Measurements from ENCODE around the gene CRHBP. TPM values are rescaled to one million over a fixed set of nuclear protein-coding genes. Genes with fewer than 3 reads are reported as not detected.
"Not testable (repeated sequence)": the region's sequence is repeated elsewhere in the genome, so short reads cannot be mapped to it uniquely, and the experiment has no call there.

The CRHBP gene, protein sequence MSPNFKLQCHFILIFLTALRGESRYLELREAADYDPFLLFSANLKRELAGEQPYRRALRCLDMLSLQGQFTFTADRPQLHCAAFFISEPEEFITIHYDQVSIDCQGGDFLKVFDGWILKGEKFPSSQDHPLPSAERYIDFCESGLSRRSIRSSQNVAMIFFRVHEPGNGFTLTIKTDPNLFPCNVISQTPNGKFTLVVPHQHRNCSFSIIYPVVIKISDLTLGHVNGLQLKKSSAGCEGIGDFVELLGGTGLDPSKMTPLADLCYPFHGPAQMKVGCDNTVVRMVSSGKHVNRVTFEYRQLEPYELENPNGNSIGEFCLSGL
- total RNA-seq, result 1 to 10 TPM in 1 of 4 donors, under 1 TPM in 1, not detected in 2; 0.54 to 3.2 TPM
- polyA plus RNA-seq, result 1 to 10 TPM in 1 of 3 donors, under 1 TPM in 2; 0.31 to 1.8 (median 0.92) TPM

DNA sequence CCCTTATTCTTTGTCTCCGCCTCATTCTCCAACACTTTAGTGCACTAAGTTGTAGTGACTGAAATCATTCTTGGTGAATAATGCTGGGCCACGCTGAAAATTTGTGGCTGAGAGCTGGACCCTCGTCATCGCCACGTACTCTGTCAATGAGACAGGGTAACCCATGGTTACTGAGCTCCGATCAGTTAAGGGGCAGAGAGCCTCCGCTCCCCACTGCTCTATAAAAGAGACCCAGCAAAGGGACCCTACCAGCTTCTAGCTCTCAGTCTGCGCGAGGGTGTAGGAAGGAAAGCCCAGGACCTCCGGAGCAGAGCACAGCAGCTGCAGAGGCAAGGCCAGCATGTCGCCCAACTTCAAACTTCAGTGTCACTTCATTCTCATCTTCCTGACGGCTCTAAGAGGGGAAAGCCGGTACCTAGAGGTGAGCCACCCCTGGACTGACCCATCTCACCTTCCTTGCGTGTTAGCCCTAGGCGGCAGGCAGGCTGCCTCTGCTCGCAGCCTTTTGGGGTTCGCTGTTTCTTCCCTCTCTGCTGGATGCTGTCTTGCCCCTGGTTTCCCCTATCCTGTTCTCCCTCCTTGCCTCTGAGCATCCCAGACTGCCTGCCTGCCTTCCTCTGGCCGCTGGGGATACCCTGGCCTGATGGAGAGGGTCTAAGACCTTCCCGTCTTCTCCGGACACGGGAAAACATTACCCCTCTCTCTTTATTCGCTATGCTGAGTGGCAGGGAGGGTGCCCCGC is at the start of gene CRHBP:
TSS of gene CRHBP (plus strand) at position 251 of the 742 bp plus-strand sequence. CDS start at position 341, 90 bp downstream.
- intact Hi-C loops (cut with DNase I), result no loop called here
- no peaks in the 10 kb centered on the region for H3K9me3 ChIP-seq
- peaks cover 0 to 15% (median 6%) of the 10 kb centered on the region in 4 donors for H3K4me1 ChIP-seq
- H3K27ac ChIP-seq, result no peak within 1 kb of the TSS
- no peak for DNase-seq
- no peaks in the 10 kb centered on the region for H3K36me3 ChIP-seq
- WGBS, 2 donors, result 31 to 46% methylated on average over 23 of the region's 23 CpGs
- H3K27me3 ChIP-seq, result peaks cover 12 to 31% (median 17%) of the 10 kb centered on the region in 3 donors
- peak within 1 kb of the TSS in 3 of 4 donors; percentile 20 to 37 (median 37) for H3K4me3 ChIP-seq
- no peak for TF ChIP-seq EP300 (IDR thresholded peaks at IDR 0.05)

DNA sequence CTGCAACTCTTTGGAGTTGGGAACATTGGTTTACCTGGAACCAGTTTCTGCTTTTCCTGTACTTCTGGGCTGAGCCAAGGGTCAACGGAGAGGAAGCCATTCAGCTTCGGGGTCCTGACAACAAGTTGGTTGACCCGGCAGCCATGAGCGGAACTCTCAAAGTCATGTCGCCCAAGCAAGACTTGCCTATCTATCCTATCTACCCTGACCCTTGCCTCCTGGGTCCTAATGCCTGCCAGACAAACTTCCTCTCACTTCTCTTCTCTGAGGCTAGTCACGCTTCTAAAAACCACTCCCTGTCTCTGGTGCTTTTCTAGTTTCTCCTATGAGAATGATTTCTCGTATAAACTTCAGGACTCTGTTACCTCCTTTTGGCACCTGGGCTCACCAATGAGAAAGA is 44.7 kb upstream of the CRHBP start:
- no peaks in the 10 kb centered on the region for H3K27me3 ChIP-seq
- no peak for DNase-seq
- no peaks in the 10 kb centered on the region for H3K36me3 ChIP-seq
- H3K9me3 ChIP-seq, result no peaks in the 10 kb centered on the region
- H3K4me1 ChIP-seq, result no peaks in the 10 kb centered on the region
- TF ChIP-seq POLR2AphosphoS5 (IDR thresholded peaks at IDR 0.05) (no peak), EP300 (IDR thresholded peaks at IDR 0.05) (no peak), POLR2A (IDR thresholded peaks at IDR 0.05) (no peak)
- TF ChIP-seq, protein P1, sequence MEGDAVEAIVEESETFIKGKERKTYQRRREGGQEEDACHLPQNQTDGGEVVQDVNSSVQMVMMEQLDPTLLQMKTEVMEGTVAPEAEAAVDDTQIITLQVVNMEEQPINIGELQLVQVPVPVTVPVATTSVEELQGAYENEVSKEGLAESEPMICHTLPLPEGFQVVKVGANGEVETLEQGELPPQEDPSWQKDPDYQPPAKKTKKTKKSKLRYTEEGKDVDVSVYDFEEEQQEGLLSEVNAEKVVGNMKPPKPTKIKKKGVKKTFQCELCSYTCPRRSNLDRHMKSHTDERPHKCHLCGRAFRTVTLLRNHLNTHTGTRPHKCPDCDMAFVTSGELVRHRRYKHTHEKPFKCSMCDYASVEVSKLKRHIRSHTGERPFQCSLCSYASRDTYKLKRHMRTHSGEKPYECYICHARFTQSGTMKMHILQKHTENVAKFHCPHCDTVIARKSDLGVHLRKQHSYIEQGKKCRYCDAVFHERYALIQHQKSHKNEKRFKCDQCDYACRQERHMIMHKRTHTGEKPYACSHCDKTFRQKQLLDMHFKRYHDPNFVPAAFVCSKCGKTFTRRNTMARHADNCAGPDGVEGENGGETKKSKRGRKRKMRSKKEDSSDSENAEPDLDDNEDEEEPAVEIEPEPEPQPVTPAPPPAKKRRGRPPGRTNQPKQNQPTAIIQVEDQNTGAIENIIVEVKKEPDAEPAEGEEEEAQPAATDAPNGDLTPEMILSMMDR (IDR thresholded peaks at IDR 0.05), result no peak
- WGBS, 2 donors, result 87 to 91% methylated on average over 7 of the region's 7 CpGs
- H3K27ac ChIP-seq, result no peak overlapping the region
- intact Hi-C loops (cut with DNase I), result no loop called here
- no peak overlapping the region for H3K4me3 ChIP-seq

DNA sequence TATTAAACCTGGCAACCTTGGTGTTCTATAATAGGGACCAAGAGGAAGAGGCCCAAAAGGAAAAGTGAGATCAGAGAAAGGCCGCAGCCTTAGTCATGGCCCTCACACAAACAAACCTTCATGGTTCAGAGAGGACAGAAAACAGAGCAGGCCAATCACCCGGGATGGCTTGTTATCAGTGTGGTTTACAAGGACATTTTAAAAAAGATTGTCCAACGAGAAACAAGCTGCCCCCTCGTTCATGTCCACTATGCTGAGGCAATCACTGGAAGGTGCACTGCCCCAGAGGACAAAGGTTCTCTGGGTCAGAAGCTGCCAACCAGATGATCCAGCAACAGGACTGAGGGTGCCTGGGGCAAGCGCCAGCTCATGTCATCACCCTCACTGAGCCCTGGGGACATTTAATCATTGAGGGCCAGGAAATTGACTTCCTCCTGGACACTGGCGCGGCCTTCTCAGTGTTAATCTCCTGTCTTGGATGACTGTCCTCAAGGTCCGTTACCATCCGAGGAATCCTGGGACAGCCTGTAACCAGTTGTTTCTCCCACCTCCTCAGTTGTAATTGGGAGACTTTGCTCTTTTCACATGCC is 42.4 kb upstream of the CRHBP start:
- H3K4me3 ChIP-seq; intact Hi-C loops (cut with DNase I); H3K27me3 ChIP-seq; DNase-seq; H3K4me1 ChIP-seq; H3K36me3 ChIP-seq; H3K9me3 ChIP-seq; H3K27ac ChIP-seq: not testable (repeated sequence)
- 80 to 85% methylated on average over 9 of the region's 9 CpGs for WGBS, 2 donors

DNA sequence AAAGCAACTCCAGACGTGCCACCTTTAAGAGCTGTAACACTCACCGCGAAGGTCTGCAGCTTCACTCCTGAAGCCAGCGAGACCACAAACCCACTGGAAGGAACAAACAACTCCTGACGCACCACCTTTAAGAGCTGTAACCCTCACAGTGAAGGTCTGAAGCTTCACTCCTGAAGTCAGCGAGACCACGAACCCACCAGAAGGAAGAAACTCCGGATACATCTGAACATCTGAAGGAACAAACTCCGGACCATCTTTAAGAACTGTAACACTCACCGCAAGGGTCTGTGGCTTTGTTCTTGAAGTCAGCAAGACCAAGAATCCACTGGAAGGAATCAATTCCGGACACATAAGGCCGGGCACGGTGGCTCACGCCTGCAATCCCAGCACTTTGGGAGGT is 38.2 kb upstream of the CRHBP start:
- DNase-seq; H3K27me3 ChIP-seq; H3K27ac ChIP-seq; intact Hi-C loops (cut with DNase I); H3K4me3 ChIP-seq; H3K36me3 ChIP-seq; H3K9me3 ChIP-seq; H3K4me1 ChIP-seq: not testable (repeated sequence)
- WGBS, 2 donors, result 86 to 89% methylated on average over 14 of the region's 14 CpGs

DNA sequence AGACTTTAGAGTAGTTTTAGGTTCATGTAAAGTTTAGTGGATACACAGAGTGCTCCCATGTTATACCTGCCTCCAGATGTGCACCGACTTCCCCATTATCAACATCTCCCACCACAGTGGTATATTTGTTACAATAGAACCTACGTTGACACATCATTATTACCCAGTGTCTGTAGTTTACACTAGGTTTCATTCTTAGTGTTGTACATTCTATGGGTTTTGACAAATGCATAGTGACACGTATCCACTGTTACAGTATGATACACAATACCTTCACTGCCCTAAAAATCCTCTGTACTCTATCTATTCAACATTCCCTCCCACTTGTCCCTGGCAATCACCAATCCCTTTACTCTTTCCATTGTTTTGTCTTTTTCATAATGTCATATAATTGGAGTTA is 34.3 kb upstream of the CRHBP start:
- H3K4me3 ChIP-seq, result no peak overlapping the region
- intact Hi-C loops (cut with DNase I), result no loop called here
- no peaks in the 10 kb centered on the region for H3K27me3 ChIP-seq
- no peaks in the 10 kb centered on the region for H3K36me3 ChIP-seq
- WGBS, 2 donors, result 71 to 88% methylated on average over 3 of the region's 3 CpGs
- no peak for DNase-seq
- no peak overlapping the region for H3K27ac ChIP-seq
- peaks cover 0 to 4% (median 0%) of the 10 kb centered on the region in 4 donors for H3K9me3 ChIP-seq
- H3K4me1 ChIP-seq, result no peaks in the 10 kb centered on the region
- TF ChIP-seq, protein P1 (IDR thresholded peaks at IDR 0.05), result no peak
- no peak for TF ChIP-seq POLR2AphosphoS5 (IDR thresholded peaks at IDR 0.05)
- TF ChIP-seq EP300 (IDR thresholded peaks at IDR 0.05), result no peak
- TF ChIP-seq POLR2A (IDR thresholded peaks at IDR 0.05), result no peak

DNA sequence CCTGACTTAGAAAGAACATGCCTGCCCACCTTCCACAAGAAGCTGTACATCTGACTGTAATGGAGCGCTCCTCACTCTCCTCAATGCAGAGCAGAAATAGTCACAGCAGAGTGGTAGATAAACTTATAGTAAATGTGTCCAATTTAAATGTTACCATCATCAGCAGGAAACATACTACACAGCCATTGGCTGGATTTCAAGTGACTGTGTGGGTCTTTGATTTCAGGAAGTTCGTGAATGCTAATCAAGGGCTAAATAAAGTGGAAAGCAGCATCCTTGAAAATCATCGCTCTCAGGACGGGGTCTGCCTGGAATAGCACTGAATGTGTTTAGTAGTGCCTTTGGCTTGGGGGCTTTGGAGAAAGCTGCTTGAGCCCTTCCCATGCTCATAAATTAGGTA is 32.4 kb upstream of the CRHBP start:
- Histone ChIP-seq H3K27me3 (no peaks in the 10 kb centered on the region), H3K4me1 (no peaks in the 10 kb centered on the region), H3K36me3 (no peaks in the 10 kb centered on the region), H3K4me3 (no peak overlapping the region), H3K9me3 (no peaks in the 10 kb centered on the region), H3K27ac (no peak overlapping the region)
- TF ChIP-seq EP300 (IDR thresholded peaks at IDR 0.05) (no peak), POLR2A (IDR thresholded peaks at IDR 0.05) (no peak), POLR2AphosphoS5 (IDR thresholded peaks at IDR 0.05) (no peak)
- TF ChIP-seq, protein P1 (IDR thresholded peaks at IDR 0.05), result no peak
- 72 to 79% methylated on average over 4 of the region's 4 CpGs for WGBS, 2 donors
- DNase-seq, result no peak
- intact Hi-C loops (cut with DNase I), result no loop called here
